GM19043 (cell line): ENCODE results near the gene TOP2A.

Experiments used
- ATAC-seq: cut with Tn5 transposase; IDR thresholded peaks from one replicate; pipeline ENCODE4 v1.9.1; 2021; ENCODE audit warnings: low read depth; ENCODE audit not compliant: unreplicated experiment

Gene TOP2A

GRCh38 chr17:40452921-40453378, 35.3 kb upstream of the TOP2A start:
- no peak for ATAC-seq

- ATAC-seq = no peak
Observed at GRCh38 chr17:40452216-40452787, 34.6 kb upstream of the TOP2A start.

GRCh38 chr17:40451420-40451819, 33.7 kb upstream of the TOP2A start:
- ATAC-seq = no peak

- no peak for ATAC-seq
Observed at GRCh38 chr17:40450175-40450574, 32.5 kb upstream of the TOP2A start.

GRCh38 chr17:40448639-40449261, 31.1 kb upstream of the TOP2A start:
- no peak for ATAC-seq

GRCh38 chr17:40448213-40448638, 30.5 kb upstream of the TOP2A start:
- ATAC-seq = no peak

GRCh38 chr17:40447806-40448205, 30.1 kb upstream of the TOP2A start:
- ATAC-seq = no peak

GRCh38 chr17:40447148-40447644, 29.5 kb upstream of the TOP2A start:
- ATAC-seq = no peak

- no peak for ATAC-seq
Observed at GRCh38 chr17:40445751-40446468, 28.2 kb upstream of the TOP2A start.

- ATAC-seq = no peak
Observed at GRCh38 chr17:40443988-40444899, 26.5 kb upstream of the TOP2A start.

- ATAC-seq = no peak
Observed at GRCh38 chr17:40443196-40443987, 25.7 kb upstream of the TOP2A start, which contains the start of gene IGFBP4. Gene IGFBP4, plus strand, starts transcription at chr17:40443450. Its CDS starts 286 bp downstream, at chr17:40443736.

- ATAC-seq = no peak
Observed at GRCh38 chr17:40442392-40443195, 24.9 kb upstream of the TOP2A start.

- no peak for ATAC-seq
Observed at GRCh38 chr17:40440166-40440565, 22.5 kb upstream of the TOP2A start.

GRCh38 chr17:40437095-40437732, 19.5 kb upstream of the TOP2A start:
- ATAC-seq = no peak

- ATAC-seq = no peak
Observed at GRCh38 chr17:40436636-40437035, 18.9 kb upstream of the TOP2A start.

GRCh38 chr17:40433551-40434415, 16.1 kb upstream of the TOP2A start:
- no peak for ATAC-seq

- no peak for ATAC-seq
Observed at GRCh38 chr17:40432864-40433528, 15.3 kb upstream of the TOP2A start.
